Testis (tissue), 3 donors: ENCODE results near the gene BMPR1B. TPM values are rescaled to one million over a fixed set of nuclear protein-coding genes. Genes with fewer than 3 reads are reported as not detected.

Source experiments
- DNase-seq: peaks from one replicate; pipeline ENCODE4 v3.0.0-alpha.2; 2019
- H3K27ac ChIP-seq, 2 donors: fragments of 200-600 bp; sonication (generic); one replicate each; pipeline ENCODE4 v1.5.1; 2019
- H3K27me3 ChIP-seq: fragments of 200-600 bp; sonication (generic); one replicate; pipeline ENCODE4 v1.5.1; 2019
- H3K36me3 ChIP-seq: fragments of 200-600 bp; sonication (generic); one replicate; pipeline ENCODE4 v1.5.1; 2017; ENCODE audit warnings: low read depth; ENCODE audit errors: missing control alignments
- H3K4me1 ChIP-seq: fragments of 200-600 bp; sonication (generic); one replicate; pipeline ENCODE4 v1.5.1; 2019
- H3K4me3 ChIP-seq, 2 donors: fragments of 200-600 bp; sonication (generic); one replicate each; pipeline ENCODE4 v1.5.1; 2017 to 2019
- H3K9me3 ChIP-seq: fragments of 200-600 bp; sonication (generic); one replicate; pipeline ENCODE4 v1.5.1; 2017
- CTCF ChIP-seq, 3 experiments: fragments of 450-650 bp in 2 of 3; fragments of 200-600 bp in 1 of 3; sonication (generic) in 1 of 3; IDR thresholded peaks; one replicate each; pipeline ENCODE4 v1.5.1; 2016 to 2019; ENCODE audit warnings: antibody characterized with exemption in 3 of 3, mild to moderate bottlenecking in 2 of 3, moderate library complexity in 1 of 3
- POLR2A ChIP-seq: fragments of 450-650 bp; IDR thresholded peaks from one replicate; pipeline ENCODE4 v1.6.1; 2017; ENCODE audit warnings: antibody characterized with exemption, mild to moderate bottlenecking, moderate library complexity
- WGBS, 2 donors: methylation state at CpG; one replicate each; pipeline ENCODE4 v1.1.5; 2018; 5-methylcytosine and 5-hydroxymethylcytosine counted together
- intact Hi-C: fragments of 100-400 bp; cut with DNase I; formaldehyde crosslinking; loops from one replicate; pipeline ENCODE4 v1.15.1; 2023; ENCODE audit warnings: low total_unique reads
- polyA plus RNA-seq: library from polyadenylated mRNA; stranded (reverse); fragments of 350-450 nt; fragmentation: Illumina TruSeq; extraction: RNeasy Lipid Tissue Mini Kit (QIAGEN cat#74804); gene quantifications from one replicate; pipeline ENCODE4 v1.2.3, GENCODE V29; 2014; ENCODE audit warnings: low read depth, low replicate concordance; ENCODE audit not compliant: insufficient read depth
- total RNA-seq, 2 donors: library from RNA; depleted of rRNA; stranded (reverse); fragments of >200 nt; gene quantifications; one replicate each; pipeline ENCODE4 v1.2.3, GENCODE V29; 2016

Gene BMPR1B
- total and polyA plus RNA-seq, 3 donors from 2014 or later = 7.5 to 13.0 (median 9.1) TPM

DNA sequence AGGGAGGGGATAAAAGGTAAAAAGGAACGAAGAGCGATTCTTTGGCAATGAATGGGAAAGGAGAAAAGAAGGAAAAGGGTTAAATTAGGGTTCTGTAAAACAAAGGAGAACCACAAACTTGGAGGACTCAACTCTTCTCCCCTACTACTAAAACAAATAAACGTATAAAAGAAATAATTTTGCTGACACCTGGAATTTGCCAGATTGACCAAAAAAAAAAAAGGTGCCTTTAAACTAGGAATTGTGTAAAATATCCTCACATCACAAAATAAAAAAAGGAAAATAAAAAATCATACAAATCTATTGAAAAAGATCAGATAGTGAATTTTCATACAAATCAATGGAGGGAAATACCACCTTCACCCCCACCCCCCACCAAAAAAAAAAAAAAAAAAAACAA, 129.3 kb downstream of the BMPR1B start:
- Histone ChIP-seq H3K4me1 (no peaks in the 10 kb centered on the region), H3K27ac (no peak overlapping the region), H3K9me3 (no peaks in the 10 kb centered on the region), H3K36me3 (no peaks in the 10 kb centered on the region), H3K27me3 (no peaks in the 10 kb centered on the region), H3K4me3 (no peak overlapping the region)
- 77 to 81% methylated on average over 3 of the region's 3 CpGs for WGBS, 2 donors
- no peak for TF ChIP-seq POLR2A
- TF ChIP-seq CTCF (IDR thresholded peaks at IDR 0.05) = no peak
- no peak for DNase-seq
- intact Hi-C loops = no loop called here

DNA sequence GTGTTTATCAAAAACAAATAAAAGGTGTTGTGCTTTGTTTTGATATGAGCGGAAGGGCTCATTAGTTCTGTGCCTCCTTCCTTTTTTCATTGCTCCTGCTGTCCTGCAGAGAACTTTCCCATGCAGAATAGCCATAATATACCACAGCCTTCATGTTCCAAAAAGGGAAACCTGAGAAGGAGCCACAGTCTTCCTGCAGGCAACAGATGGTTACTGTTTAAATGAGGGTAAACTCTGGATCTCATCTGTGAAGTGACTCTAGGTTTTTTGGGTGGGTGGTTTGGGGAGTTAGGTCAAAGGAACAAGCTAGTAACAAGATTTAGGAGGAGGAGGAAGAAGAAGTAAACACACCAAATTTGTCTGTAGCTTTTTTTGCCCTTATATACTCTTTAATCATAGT, 131.8 kb downstream of the BMPR1B start:
- no peak overlapping the region for H3K4me3 ChIP-seq
- 66 to 94% methylated on average over 1 of the region's 1 CpG for WGBS, 2 donors
- no peak for DNase-seq
- H3K9me3 ChIP-seq = no peaks in the 10 kb centered on the region
- TF ChIP-seq CTCF (IDR thresholded peaks at IDR 0.05) = no peak
- H3K36me3 ChIP-seq = no peaks in the 10 kb centered on the region
- no peaks in the 10 kb centered on the region for H3K4me1 ChIP-seq
- H3K27ac ChIP-seq = no peak overlapping the region
- intact Hi-C loops = no loop called here
- H3K27me3 ChIP-seq = no peaks in the 10 kb centered on the region

DNA sequence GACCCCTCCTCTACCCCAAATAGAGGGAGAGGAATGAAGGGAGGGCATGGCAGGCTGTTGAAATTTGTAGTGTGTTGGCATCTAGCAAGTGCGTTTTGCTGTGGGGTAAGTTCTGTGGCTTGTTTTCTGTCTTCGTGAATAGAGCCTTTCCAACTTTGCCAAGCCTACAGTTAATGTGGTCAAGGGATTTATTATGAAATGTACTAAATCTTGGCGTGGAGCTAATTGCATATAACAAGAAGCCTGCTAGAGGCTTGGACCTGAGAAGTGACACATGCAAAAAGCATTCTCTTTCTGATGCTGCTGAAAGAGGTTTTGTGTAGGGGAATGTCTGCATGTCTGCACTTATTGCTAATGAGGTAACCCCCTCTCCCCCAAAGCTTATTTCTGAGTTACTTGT, 132.2 kb downstream of the BMPR1B start:
- DNase-seq = no peak

DNA sequence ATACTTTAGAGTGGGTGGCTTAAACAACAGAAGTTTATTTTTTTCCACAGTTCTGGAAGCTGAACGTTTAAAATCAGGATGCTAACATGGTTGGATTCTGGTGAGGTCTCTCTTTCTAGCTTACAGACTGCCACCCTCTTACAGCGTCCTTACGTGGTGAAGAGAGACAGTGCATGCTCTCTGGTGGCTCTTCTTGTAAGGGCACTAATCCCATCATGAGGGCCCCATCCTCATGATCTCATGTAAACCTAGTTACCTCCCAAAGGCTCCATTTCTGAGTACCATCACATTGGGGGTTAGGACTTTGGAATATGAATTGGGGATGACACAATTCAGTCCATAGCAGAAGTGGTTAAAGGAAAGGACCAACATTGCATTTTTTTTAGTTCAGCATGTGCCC, 132.8 kb downstream of the BMPR1B start:
- Histone ChIP-seq H3K36me3 (no peaks in the 10 kb centered on the region), H3K4me1 (no peaks in the 10 kb centered on the region), H3K27ac (no peak overlapping the region), H3K4me3 (no peak overlapping the region), H3K27me3 (no peaks in the 10 kb centered on the region), H3K9me3 (no peaks in the 10 kb centered on the region)
- 68 to 91% methylated on average over 3 of the region's 3 CpGs for WGBS, 2 donors
- intact Hi-C loops = no loop called here
- DNase-seq = no peak
- TF ChIP-seq POLR2A (no peak), CTCF (IDR thresholded peaks at IDR 0.05) (no peak)

More for the DNA sequence above, 132.2 kb downstream of the BMPR1B start:
- intact Hi-C loops = no loop called here
- Histone ChIP-seq H3K27ac (no peak overlapping the region), H3K4me1 (no peaks in the 10 kb centered on the region), H3K27me3 (no peaks in the 10 kb centered on the region), H3K36me3 (no peaks in the 10 kb centered on the region), H3K4me3 (no peak overlapping the region), H3K9me3 (no peaks in the 10 kb centered on the region)
- WGBS, 2 donors = 58 to 59% methylated on average over 3 of the region's 3 CpGs
- TF ChIP-seq POLR2A = no peak
- TF ChIP-seq CTCF (IDR thresholded peaks at IDR 0.05) = no peak

- no peak overlapping the region for H3K4me3 ChIP-seq
- no peak for TF ChIP-seq POLR2A
- TF ChIP-seq CTCF (IDR thresholded peaks at IDR 0.05) = no peak
- DNase-seq = no peak
- H3K36me3 ChIP-seq = no peaks in the 10 kb centered on the region
- no peak overlapping the region for H3K27ac ChIP-seq
- no peaks in the 10 kb centered on the region for H3K4me1 ChIP-seq
- no peaks in the 10 kb centered on the region for H3K27me3 ChIP-seq
- WGBS, 2 donors = 87 to 91% methylated on average over 7 of the region's 7 CpGs
- no peaks in the 10 kb centered on the region for H3K9me3 ChIP-seq
- intact Hi-C loops = no loop called here
Observed at GRCh38 chr4:94892051-94892450, 134.3 kb downstream of the BMPR1B start.
